Measurements from ENCODE around the gene BCL7A.
"Not testable (repeated sequence)": the region's sequence is repeated elsewhere in the genome, so short reads cannot be mapped to it uniquely, and the experiment has no call there.

BCL7A gene

GRCh38 chr12:122021822-122022392, at the start of gene BCL7A:
Gene BCL7A (plus strand): TSS chr12:122021884. CDS start chr12:122022092, 208 bp downstream.
- DNase-seq: peak; percentile 20

GRCh38 chr12:121974026-121974985, 47.4 kb upstream of the BCL7A start:
- DNase-seq: no peak

- no peak for DNase-seq
Observed at GRCh38 chr12:121975021-121975420, 46.7 kb upstream of the BCL7A start.

GRCh38 chr12:121976950-121977349, 44.7 kb upstream of the BCL7A start:
- DNase-seq: no peak

GRCh38 chr12:121980191-121980891, 41.3 kb upstream of the BCL7A start:
- DNase-seq: no peak

GRCh38 chr12:121980892-121981272, 40.8 kb upstream of the BCL7A start:
- DNase-seq: no peak

GRCh38 chr12:121981456-121981855, 40.2 kb upstream of the BCL7A start:
- no peak for DNase-seq

GRCh38 chr12:121982950-121983349, 38.7 kb upstream of the BCL7A start:
- DNase-seq: no peak

GRCh38 chr12:121983536-121984210, 38.0 kb upstream of the BCL7A start:
- DNase-seq: no peak

GRCh38 chr12:121986489-121987245, 35.0 kb upstream of the BCL7A start:
- DNase-seq: no peak

GRCh38 chr12:121988519-121988918, 33.2 kb upstream of the BCL7A start:
- DNase-seq: not testable (repeated sequence)

GRCh38 chr12:121989276-121990113, 32.2 kb upstream of the BCL7A start:
- DNase-seq: no peak

GRCh38 chr12:121990114-121990647, 31.5 kb upstream of the BCL7A start:
- no peak for DNase-seq

- no peak for DNase-seq
Observed at GRCh38 chr12:121990692-121991603, 30.7 kb upstream of the BCL7A start.

GRCh38 chr12:121992059-121992879, 29.4 kb upstream of the BCL7A start:
- DNase-seq: peak; percentile 9

- no peak for DNase-seq
Observed at GRCh38 chr12:121996050-121996944, 25.4 kb upstream of the BCL7A start.

- DNase-seq: no peak
Observed at GRCh38 chr12:121996945-121997612, 24.6 kb upstream of the BCL7A start.
